ENCODE results near the gene MYO1C. TPM values are rescaled to one million over a fixed set of nuclear protein-coding genes. Genes with fewer than 3 reads are reported as not detected.

Gene MYO1C
- total RNA-seq, 1 donor = 250 TPM

DNA sequence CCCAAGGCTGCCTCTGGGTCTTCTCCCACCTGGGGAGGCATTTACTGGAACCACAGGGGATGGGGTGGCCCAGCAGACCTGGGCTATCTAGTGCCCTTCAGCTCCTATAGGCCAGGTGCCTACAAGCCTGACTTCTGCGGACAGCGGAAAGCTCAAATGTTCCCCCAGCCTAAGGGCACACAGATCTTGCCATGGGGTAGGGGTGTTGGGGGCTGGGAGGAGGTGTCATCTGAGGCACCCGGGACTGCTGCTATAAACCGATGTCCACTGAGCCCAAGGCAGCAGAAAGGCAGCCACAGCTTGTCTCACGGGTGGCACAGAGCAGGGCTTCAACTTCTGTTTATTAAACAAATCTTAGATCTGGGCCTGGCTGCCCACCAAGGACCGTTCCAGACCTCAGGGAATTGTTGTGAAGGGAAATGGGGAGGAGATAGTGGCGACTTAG lies 3.6 kb downstream of the MYO1C start:
- H3K4me1 ChIP-seq (ENCODE audit: insufficient read depth, low read length) = peaks cover 19% of the 10 kb centered on the region
- peak; percentile 82 for DNase-seq (ENCODE audit: insufficient read length, low spot score, missing footprints)

DNA sequence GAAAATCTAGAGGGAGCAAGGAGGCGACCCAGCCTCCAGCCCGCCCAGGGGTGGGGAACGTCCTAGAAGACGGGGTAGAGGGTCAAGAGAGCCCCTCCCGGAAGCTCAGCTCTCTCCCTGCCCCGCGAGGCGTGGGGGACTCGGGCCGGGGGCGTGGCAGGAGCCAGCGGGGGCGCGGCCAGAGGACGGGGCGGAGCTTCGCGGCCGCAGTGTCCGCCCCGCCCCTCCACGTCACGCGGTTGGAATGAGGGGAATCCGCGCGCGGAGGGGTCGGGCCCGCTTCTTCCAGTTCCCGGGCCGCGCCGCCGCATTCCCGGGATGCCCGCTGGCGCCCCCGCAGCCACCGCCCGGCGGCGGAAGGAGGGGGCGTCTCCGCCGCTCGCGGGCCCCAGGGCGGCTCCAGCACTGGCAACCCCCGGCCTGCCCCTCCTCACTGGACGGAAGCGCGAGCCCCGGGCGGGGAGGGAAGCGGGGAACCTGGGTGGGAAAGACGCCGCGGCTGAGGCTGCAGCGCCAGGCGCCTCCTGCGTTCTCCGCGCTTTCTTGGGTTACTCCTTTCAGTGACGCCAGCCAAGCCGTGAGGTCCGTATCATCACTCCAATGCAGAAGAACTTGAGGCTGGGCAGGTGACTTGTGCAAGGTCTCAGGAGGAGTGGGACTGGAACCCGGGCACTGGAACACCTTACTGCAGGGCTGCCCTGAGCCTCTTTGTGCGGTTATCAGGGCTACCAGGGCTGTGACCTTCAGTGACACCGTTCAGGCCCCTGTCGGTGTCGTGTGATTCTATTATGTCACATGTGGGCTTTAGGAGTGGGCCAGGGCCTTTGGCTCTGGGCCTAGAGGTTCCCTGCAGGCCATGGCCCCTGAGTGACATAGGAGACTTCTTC lies 4.3 kb downstream of the MYO1C start:
- H3K4me2 ChIP-seq (ENCODE audit: insufficient read depth, low read length) = peak overlapping the region; percentile 88
- H2AFZ ChIP-seq (ENCODE audit: low read length) = no peak overlapping the region
- TF ChIP-seq, protein P1, sequence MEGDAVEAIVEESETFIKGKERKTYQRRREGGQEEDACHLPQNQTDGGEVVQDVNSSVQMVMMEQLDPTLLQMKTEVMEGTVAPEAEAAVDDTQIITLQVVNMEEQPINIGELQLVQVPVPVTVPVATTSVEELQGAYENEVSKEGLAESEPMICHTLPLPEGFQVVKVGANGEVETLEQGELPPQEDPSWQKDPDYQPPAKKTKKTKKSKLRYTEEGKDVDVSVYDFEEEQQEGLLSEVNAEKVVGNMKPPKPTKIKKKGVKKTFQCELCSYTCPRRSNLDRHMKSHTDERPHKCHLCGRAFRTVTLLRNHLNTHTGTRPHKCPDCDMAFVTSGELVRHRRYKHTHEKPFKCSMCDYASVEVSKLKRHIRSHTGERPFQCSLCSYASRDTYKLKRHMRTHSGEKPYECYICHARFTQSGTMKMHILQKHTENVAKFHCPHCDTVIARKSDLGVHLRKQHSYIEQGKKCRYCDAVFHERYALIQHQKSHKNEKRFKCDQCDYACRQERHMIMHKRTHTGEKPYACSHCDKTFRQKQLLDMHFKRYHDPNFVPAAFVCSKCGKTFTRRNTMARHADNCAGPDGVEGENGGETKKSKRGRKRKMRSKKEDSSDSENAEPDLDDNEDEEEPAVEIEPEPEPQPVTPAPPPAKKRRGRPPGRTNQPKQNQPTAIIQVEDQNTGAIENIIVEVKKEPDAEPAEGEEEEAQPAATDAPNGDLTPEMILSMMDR (IDR thresholded peaks at IDR 0.05; ENCODE audit: extremely low read depth, low read depth, low read length) = no peak
- H3K4me1 ChIP-seq (ENCODE audit: insufficient read depth, low read length) = peaks cover 19% of the 10 kb centered on the region
- H3K27ac ChIP-seq (ENCODE audit: low read depth, low read length) = peak overlapping the region; percentile 82
- no peaks in the 10 kb centered on the region for H3K9me3 ChIP-seq (ENCODE audit: low read depth, low read length)
- peaks cover 47% of the 10 kb centered on the region for H3K79me2 ChIP-seq (ENCODE audit: insufficient read depth, low read length)
- H3K27me3 ChIP-seq (ENCODE audit: insufficient read depth, low read length) = no peaks in the 10 kb centered on the region
- peaks cover 11% of the 10 kb centered on the region for H3K36me3 ChIP-seq (ENCODE audit: insufficient read depth, low read length)
- H3K4me3 ChIP-seq (ENCODE audit: insufficient read depth, low read length) = peak overlapping the region; percentile 65
- H4K20me1 ChIP-seq (ENCODE audit: insufficient read depth, low read length) = peaks cover 7% of the 10 kb centered on the region
- DNase-seq (ENCODE audit: insufficient read length, low spot score, missing footprints) = peak; percentile 99

More for the DNA sequence above, 3.6 kb downstream of the MYO1C start:
- peaks cover 7% of the 10 kb centered on the region for H4K20me1 ChIP-seq (ENCODE audit: insufficient read depth, low read length)
- peak overlapping the region; percentile 22 for H2AFZ ChIP-seq (ENCODE audit: low read length)
- no peaks in the 10 kb centered on the region for H3K9me3 ChIP-seq (ENCODE audit: low read depth, low read length)
- H3K27me3 ChIP-seq (ENCODE audit: insufficient read depth, low read length) = no peaks in the 10 kb centered on the region
- peak overlapping the region; percentile 65 for H3K4me3 ChIP-seq (ENCODE audit: insufficient read depth, low read length)
- peaks cover 44% of the 10 kb centered on the region for H3K79me2 ChIP-seq (ENCODE audit: insufficient read depth, low read length)
- TF ChIP-seq, protein P1 (IDR thresholded peaks at IDR 0.05; ENCODE audit: extremely low read depth, low read depth, low read length) = no peak
- H3K4me2 ChIP-seq (ENCODE audit: insufficient read depth, low read length) = peak overlapping the region; percentile 88
- peaks cover 6% of the 10 kb centered on the region for H3K36me3 ChIP-seq (ENCODE audit: insufficient read depth, low read length)
- H3K27ac ChIP-seq (ENCODE audit: low read depth, low read length) = peak overlapping the region; percentile 67

DNA sequence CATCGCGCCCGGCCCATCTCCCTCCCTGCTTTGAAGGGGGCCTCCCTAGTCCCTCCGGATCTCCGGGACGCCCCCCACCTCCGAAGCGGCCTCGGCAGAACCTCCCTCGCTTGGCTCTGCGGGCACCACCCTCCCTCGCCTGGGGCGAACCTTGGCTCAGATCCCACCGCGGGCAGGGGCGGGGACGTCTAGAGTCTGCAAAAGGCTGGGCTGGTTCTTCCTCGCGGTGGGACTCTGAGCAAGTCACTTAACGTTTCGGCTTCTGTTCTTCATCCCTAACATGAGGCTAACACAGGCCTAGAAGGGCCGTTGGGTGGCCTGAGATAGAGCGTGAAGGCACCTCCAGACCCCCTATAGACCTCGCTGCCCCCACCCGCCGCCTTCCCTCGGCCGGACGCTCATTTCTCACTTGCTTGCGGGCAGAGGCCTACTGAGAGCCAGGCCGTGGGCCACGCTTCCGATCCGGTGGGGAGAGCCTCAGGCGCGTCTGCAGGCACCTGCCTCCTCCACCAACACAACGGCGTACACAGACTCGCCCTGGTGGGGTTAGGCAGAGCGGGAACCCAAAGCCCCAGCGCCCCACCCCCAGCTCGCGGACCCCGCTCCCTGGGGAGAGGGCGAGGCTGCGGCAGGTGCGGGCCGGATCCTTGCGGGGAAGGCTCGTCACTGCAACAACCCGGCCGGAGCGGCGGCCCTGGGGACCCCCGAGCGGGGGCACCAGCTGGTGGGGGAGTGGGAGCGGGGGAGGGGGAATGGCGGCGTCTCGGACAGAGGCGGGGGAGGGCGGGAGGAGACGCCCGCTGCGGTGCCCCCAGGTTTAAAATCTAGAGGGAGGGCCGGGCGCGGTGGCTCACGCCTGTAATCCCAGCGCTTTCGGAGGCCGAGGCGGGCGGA lies 5.4 kb downstream of the MYO1C start:
- Histone ChIP-seq H3K4me1 (ENCODE audit: insufficient read depth, low read length) (peaks cover 19% of the 10 kb centered on the region), H3K27ac (ENCODE audit: low read depth, low read length) (peak overlapping the region; percentile 50), H3K36me3 (ENCODE audit: insufficient read depth, low read length) (peaks cover 18% of the 10 kb centered on the region), H3K79me2 (ENCODE audit: insufficient read depth, low read length) (peaks cover 53% of the 10 kb centered on the region), H3K4me2 (ENCODE audit: insufficient read depth, low read length) (peak overlapping the region; percentile 88), H3K4me3 (ENCODE audit: insufficient read depth, low read length) (peak overlapping the region; percentile 65), H3K27me3 (ENCODE audit: insufficient read depth, low read length) (no peaks in the 10 kb centered on the region), H3K9me3 (ENCODE audit: low read depth, low read length) (no peaks in the 10 kb centered on the region), H2AFZ (ENCODE audit: low read length) (no peak overlapping the region), H4K20me1 (ENCODE audit: insufficient read depth, low read length) (peaks cover 10% of the 10 kb centered on the region)
- TF ChIP-seq, protein P1 (IDR thresholded peaks at IDR 0.05; ENCODE audit: extremely low read depth, low read depth, low read length) = no peak
- DNase-seq (ENCODE audit: insufficient read length, low spot score, missing footprints) = peak; percentile 97
